HCT116 (cell line): ENCODE results near the gene DIS3L2. TPM values are rescaled to one million over a fixed set of nuclear protein-coding genes. Genes with fewer than 3 reads are reported as not detected.

Source experiments
- ATAC-seq: fragments of 200-7000 bp; cut with Tn5 transposase; 2 replicates; pipeline ENCODE4 v1.9.1; 2020; ENCODE audit warnings: mild to moderate bottlenecking, moderate library complexity
- BruUV-seq: library from RNA; stranded (reverse); fragments of 400-500 nt; replicated peaks from 2 replicates; lab custom pipeline; 2021; lab: Mats Ljungman, UMichigan
- CTCF ChIA-PET: fragments of 300-600 bp; sonication (Branson Sonifier 250); formaldehyde crosslinking; loops from one replicate; lab custom pipeline; 2021; ENCODE audit warnings: antibody characterized with exemption; lab: Charles Lee
- POLR2A ChIA-PET: fragments of 300-600, 350-600 bp; sonication (Branson Sonifier 250); formaldehyde crosslinking; loops from one replicate; lab custom pipeline; 2021; ENCODE audit warnings: antibody characterized with exemption; lab: Charles Lee
- RAD21 ChIA-PET, 2 experiments: fragments of 300-600 bp; sonication (Branson Sonifier 250); formaldehyde crosslinking; loops; one replicate each; lab custom pipeline; 2023; ENCODE audit warnings: low total read pairs in 2 of 2; ENCODE audit not compliant: uncharacterized antibody in 2 of 2, unreplicated experiment in 2 of 2, low non-redundant PET in 1 of 2; lab: Charles Lee
- DNase-seq: peaks from one replicate; pipeline ENCODE4 v3.0.0-alpha.2; 2010; ENCODE audit warnings: low read depth, low spot score
- H2AFZ ChIP-seq: fragments of 200-600 bp; shearing (Covaris generic), sonication (generic); 2 replicates; pipeline ENCODE4 v1.6.1; 2017; ENCODE audit warnings: low read depth, mixed run types, mixed read lengths, antibody characterized with exemption, low read length; ENCODE audit not compliant: poor library complexity, severe bottlenecking
- H3K27ac ChIP-seq: 2 replicates; pipeline ENCODE4 v1.5.1; 2012; ENCODE audit warnings: low read depth, low read length
- H3K27me3 ChIP-seq: fragments of 200-600 bp; sonication (generic); 2 replicates; pipeline ENCODE4 v1.6.1; 2016; ENCODE audit warnings: mixed run types, low read length, mixed read lengths; ENCODE audit not compliant: insufficient read depth
- H3K36me3 ChIP-seq, 2 experiments: fragments of 200-500 bp in 1 of 2; fragments of 200-600 bp in 1 of 2; sonication (Bioruptor generic) in 1 of 2; sonication (generic) in 1 of 2; 2 replicates each; pipeline versions ENCODE4 v1.5.1 to v1.6.1; 2014 to 2016; ENCODE audit warnings: low read length in 2 of 2, inconsistent platforms in 1 of 2, mixed read lengths in 1 of 2, mixed run types in 1 of 2; ENCODE audit not compliant: insufficient read depth in 2 of 2, control insufficient read depth in 1 of 2
- H3K4me1 ChIP-seq, 2 experiments: fragments of 200-600 bp in 1 of 2; sonication (generic) in 1 of 2; 2 replicates each; pipeline versions ENCODE4 v1.5.1 to v1.6.1; 2012 to 2017; ENCODE audit warnings: low read length in 2 of 2, inconsistent platforms in 1 of 2, mild to moderate bottlenecking in 1 of 2, mixed read lengths in 1 of 2, mixed run types in 1 of 2, moderate library complexity in 1 of 2; ENCODE audit not compliant: insufficient read depth in 2 of 2, control insufficient read depth in 1 of 2
- H3K4me2 ChIP-seq: fragments of 200-600 bp; sonication (generic); 2 replicates; pipeline ENCODE4 v1.6.1; 2017; ENCODE audit warnings: mixed run types, low read length, mixed read lengths
- H3K4me3 ChIP-seq, 2 experiments: fragments of 200-600 bp in 1 of 2; sonication (generic) in 1 of 2; replicated peaks in 1 of 2; 2 replicates each; pipeline ENCODE4 v1.5.1; 2011 to 2016; ENCODE audit warnings: low read length in 2 of 2, control low read depth in 1 of 2, low read depth in 1 of 2, mild to moderate bottlenecking in 1 of 2, mixed read lengths in 1 of 2, mixed run types in 1 of 2
- H3K79me2 ChIP-seq: fragments of 200-600 bp; sonication (generic); 2 replicates; pipeline ENCODE4 v1.6.1; 2017; ENCODE audit warnings: mild to moderate bottlenecking, mixed run types, low read length, moderate library complexity, mixed read lengths; ENCODE audit not compliant: insufficient read depth
- H3K9ac ChIP-seq: fragments of 200-600 bp; sonication (generic); 2 replicates; pipeline ENCODE4 v1.6.1; 2016; ENCODE audit warnings: low read length, mixed read lengths
- H3K9me2 ChIP-seq: fragments of 200-600 bp; sonication (generic), shearing (Covaris generic); 2 replicates; pipeline ENCODE4 v1.6.1; 2017; ENCODE audit warnings: mixed run types, mild to moderate bottlenecking, moderate library complexity; ENCODE audit not compliant: insufficient read depth
- H3K9me3 ChIP-seq, 2 experiments: fragments of 200-500 bp in 1 of 2; fragments of 200-600 bp in 1 of 2; sonication (Bioruptor generic) in 1 of 2; sonication (generic) in 1 of 2; 2 replicates each; pipeline ENCODE4 v1.6.1; 2014 to 2017; ENCODE audit warnings: low read length in 2 of 2, mixed read lengths in 2 of 2, inconsistent platforms in 1 of 2, low read depth in 1 of 2, mild to moderate bottlenecking in 1 of 2, mixed run types in 1 of 2, moderate library complexity in 1 of 2; ENCODE audit not compliant: control insufficient read depth in 1 of 2, insufficient read depth in 1 of 2
- H4K20me1 ChIP-seq: fragments of 200-600 bp; sonication (generic), shearing (Covaris generic); 2 replicates; pipeline ENCODE4 v1.6.1; 2017; ENCODE audit warnings: mixed run types, mild to moderate bottlenecking, moderate library complexity; ENCODE audit not compliant: insufficient read depth
- CBX3 ChIP-seq: IDR thresholded peaks from 2 replicates; pipeline ENCODE4 v1.6.1; 2012; ENCODE audit warnings: low read depth
- EGR1 ChIP-seq: IDR thresholded peaks from 2 replicates; pipeline ENCODE4 v1.6.1; 2012; ENCODE audit warnings: low read depth
- ELF1 ChIP-seq: IDR thresholded peaks from 2 replicates; pipeline ENCODE4 v1.6.1; 2012; ENCODE audit warnings: low read depth, borderline replicate concordance
- EZH2 ChIP-seq: fragments of 200-600 bp; sonication (generic); IDR thresholded peaks from 2 replicates; pipeline ENCODE4 v1.6.1; 2017; ENCODE audit warnings: antibody characterized with exemption, mixed run types
- JUND ChIP-seq: IDR thresholded peaks from 2 replicates; pipeline ENCODE4 v1.6.1; 2012
- POLR2A ChIP-seq: IDR thresholded peaks from 2 replicates; pipeline ENCODE4 v1.7.0; 2011; ENCODE audit warnings: borderline replicate concordance; ENCODE audit not compliant: insufficient read depth, insufficient read length; ENCODE audit errors: extremely low read depth
- RAD21 ChIP-seq: IDR thresholded peaks from 2 replicates; pipeline ENCODE4 v1.6.1; 2012; ENCODE audit warnings: low read depth, mild to moderate bottlenecking
- SIN3A ChIP-seq: IDR thresholded peaks from 2 replicates; pipeline ENCODE4 v1.6.1; 2012; ENCODE audit warnings: low read depth
- SP1 ChIP-seq: IDR thresholded peaks from 2 replicates; pipeline ENCODE4 v1.6.1; 2012; ENCODE audit warnings: low read depth
- TCF7L2 ChIP-seq: IDR thresholded peaks from 2 replicates; pipeline ENCODE4 v1.7.0; 2011; ENCODE audit warnings: borderline replicate concordance, inconsistent platforms; ENCODE audit not compliant: insufficient read depth, insufficient read length; ENCODE audit errors: extremely low read depth
- YY1 ChIP-seq: IDR thresholded peaks from 2 replicates; pipeline ENCODE4 v1.6.1; 2011; ENCODE audit warnings: low read length, low read depth, moderate library complexity, mild to moderate bottlenecking; ENCODE audit not compliant: insufficient replicate concordance; ENCODE audit errors: extremely low read depth
- ZFX ChIP-seq: fragments of 450-650 bp; IDR thresholded peaks from 2 replicates; pipeline ENCODE4 v1.6.1; 2017
- ZNF274 ChIP-seq: fragments of 200-500 bp; sonication (Bioruptor generic); IDR thresholded peaks from 2 replicates; pipeline ENCODE4 v1.6.1; 2014; ENCODE audit warnings: mild to moderate bottlenecking, low read depth, low read length, inconsistent platforms
- intact Hi-C: fragments of 100-400 bp; cut with micrococcal nuclease; formaldehyde crosslinking; loops from 2 replicates; pipeline ENCODE4 v1.10.0; 2022
- total RNA-seq: library from RNA; stranded (reverse); gene quantifications from one replicate; pipeline ENCODE4 v1.2.1, GENCODE V29; 2021; ENCODE audit not compliant: unreplicated experiment
- TF ChIP-seq, protein P1 (sequence below): IDR thresholded peaks from 2 replicates; pipeline ENCODE4 v1.6.1; 2012
- TF ChIP-seq, protein P2 (sequence below), 3 experiments: fragments of 200-600 bp in 1 of 3; sonication (generic) in 1 of 3; IDR thresholded peaks in 2 of 3; conservative IDR thresholded peaks in 1 of 3; 2 replicates each; pipeline ENCODE4 v1.5.1; 2012 to 2017; ENCODE audit warnings: low read depth in 2 of 3, low read length in 2 of 3, antibody characterized with exemption in 1 of 3, borderline replicate concordance in 1 of 3, control low read depth in 1 of 3, mild to moderate bottlenecking in 1 of 3, mixed read lengths in 1 of 3, mixed run types in 1 of 3, moderate library complexity in 1 of 3; ENCODE audit not compliant: insufficient read depth in 1 of 3
- TF ChIP-seq, protein P3 (sequence below): IDR thresholded peaks from 2 replicates; pipeline ENCODE4 v1.6.1; 2012
- TF ChIP-seq, protein P4 (sequence below): IDR thresholded peaks from 2 replicates; pipeline ENCODE4 v1.6.1; 2012; ENCODE audit warnings: low read depth
- TF ChIP-seq, protein P5 (sequence below): IDR thresholded peaks from 2 replicates; pipeline ENCODE4 v1.6.1; 2011; ENCODE audit warnings: mild to moderate bottlenecking, low read length, moderate library complexity; ENCODE audit not compliant: insufficient replicate concordance; ENCODE audit errors: extremely low read depth

The DIS3L2 gene
- total RNA-seq, 1 experiment from 2014 or later, result 42.5 TPM

DNA sequence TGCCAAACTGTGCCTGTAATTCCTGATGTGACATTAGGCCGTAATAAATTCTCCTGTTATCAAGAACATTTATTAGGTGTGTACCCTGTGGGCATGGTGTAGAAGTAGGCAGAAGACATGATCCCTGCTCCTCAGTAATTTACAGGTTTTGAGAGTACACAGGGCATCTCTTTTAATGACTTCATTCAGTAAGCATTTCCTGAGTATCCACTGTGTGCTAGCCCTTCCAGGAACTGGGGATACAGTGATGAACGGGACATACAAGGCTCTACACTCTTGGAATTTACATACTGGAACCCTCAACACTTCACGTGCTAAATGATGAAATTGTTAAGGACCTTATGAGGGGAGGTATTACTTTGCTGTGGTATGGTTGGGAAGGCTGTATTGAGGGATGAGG, 30.2 kb downstream of the DIS3L2 start:
- no peak for DNase-seq
- no peaks in the 10 kb centered on the region for H3K9me2 ChIP-seq
- TF ChIP-seq JUND (no peak), POLR2A (no peak), ZFX (no peak), EGR1 (no peak), ZNF274 (no peak), EZH2 (no peak), TCF7L2 (no peak), SIN3A (no peak), CBX3 (no peak), ELF1 (no peak), SP1 (no peak), YY1 (no peak), RAD21 (no peak)
- TF ChIP-seq, protein P1, sequence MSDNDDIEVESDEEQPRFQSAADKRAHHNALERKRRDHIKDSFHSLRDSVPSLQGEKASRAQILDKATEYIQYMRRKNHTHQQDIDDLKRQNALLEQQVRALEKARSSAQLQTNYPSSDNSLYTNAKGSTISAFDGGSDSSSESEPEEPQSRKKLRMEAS, result no peak
- TF ChIP-seq, protein P2, sequence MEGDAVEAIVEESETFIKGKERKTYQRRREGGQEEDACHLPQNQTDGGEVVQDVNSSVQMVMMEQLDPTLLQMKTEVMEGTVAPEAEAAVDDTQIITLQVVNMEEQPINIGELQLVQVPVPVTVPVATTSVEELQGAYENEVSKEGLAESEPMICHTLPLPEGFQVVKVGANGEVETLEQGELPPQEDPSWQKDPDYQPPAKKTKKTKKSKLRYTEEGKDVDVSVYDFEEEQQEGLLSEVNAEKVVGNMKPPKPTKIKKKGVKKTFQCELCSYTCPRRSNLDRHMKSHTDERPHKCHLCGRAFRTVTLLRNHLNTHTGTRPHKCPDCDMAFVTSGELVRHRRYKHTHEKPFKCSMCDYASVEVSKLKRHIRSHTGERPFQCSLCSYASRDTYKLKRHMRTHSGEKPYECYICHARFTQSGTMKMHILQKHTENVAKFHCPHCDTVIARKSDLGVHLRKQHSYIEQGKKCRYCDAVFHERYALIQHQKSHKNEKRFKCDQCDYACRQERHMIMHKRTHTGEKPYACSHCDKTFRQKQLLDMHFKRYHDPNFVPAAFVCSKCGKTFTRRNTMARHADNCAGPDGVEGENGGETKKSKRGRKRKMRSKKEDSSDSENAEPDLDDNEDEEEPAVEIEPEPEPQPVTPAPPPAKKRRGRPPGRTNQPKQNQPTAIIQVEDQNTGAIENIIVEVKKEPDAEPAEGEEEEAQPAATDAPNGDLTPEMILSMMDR (IDR thresholded peaks at IDR 0.05 in 2 of 3, conservative IDR thresholded peaks at IDR 0.05 in 1 of 3; ENCODE audit: borderline replicate concordance in 1 of 3, insufficient read depth in 1 of 3, low read depth in 2 of 3, low read length in 2 of 3), result no peak
- TF ChIP-seq, protein P3, sequence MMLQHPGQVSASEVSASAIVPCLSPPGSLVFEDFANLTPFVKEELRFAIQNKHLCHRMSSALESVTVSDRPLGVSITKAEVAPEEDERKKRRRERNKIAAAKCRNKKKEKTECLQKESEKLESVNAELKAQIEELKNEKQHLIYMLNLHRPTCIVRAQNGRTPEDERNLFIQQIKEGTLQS, result no peak
- TF ChIP-seq, protein P4, sequence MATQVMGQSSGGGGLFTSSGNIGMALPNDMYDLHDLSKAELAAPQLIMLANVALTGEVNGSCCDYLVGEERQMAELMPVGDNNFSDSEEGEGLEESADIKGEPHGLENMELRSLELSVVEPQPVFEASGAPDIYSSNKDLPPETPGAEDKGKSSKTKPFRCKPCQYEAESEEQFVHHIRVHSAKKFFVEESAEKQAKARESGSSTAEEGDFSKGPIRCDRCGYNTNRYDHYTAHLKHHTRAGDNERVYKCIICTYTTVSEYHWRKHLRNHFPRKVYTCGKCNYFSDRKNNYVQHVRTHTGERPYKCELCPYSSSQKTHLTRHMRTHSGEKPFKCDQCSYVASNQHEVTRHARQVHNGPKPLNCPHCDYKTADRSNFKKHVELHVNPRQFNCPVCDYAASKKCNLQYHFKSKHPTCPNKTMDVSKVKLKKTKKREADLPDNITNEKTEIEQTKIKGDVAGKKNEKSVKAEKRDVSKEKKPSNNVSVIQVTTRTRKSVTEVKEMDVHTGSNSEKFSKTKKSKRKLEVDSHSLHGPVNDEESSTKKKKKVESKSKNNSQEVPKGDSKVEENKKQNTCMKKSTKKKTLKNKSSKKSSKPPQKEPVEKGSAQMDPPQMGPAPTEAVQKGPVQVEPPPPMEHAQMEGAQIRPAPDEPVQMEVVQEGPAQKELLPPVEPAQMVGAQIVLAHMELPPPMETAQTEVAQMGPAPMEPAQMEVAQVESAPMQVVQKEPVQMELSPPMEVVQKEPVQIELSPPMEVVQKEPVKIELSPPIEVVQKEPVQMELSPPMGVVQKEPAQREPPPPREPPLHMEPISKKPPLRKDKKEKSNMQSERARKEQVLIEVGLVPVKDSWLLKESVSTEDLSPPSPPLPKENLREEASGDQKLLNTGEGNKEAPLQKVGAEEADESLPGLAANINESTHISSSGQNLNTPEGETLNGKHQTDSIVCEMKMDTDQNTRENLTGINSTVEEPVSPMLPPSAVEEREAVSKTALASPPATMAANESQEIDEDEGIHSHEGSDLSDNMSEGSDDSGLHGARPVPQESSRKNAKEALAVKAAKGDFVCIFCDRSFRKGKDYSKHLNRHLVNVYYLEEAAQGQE, result no peak
- TF ChIP-seq, protein P5, sequence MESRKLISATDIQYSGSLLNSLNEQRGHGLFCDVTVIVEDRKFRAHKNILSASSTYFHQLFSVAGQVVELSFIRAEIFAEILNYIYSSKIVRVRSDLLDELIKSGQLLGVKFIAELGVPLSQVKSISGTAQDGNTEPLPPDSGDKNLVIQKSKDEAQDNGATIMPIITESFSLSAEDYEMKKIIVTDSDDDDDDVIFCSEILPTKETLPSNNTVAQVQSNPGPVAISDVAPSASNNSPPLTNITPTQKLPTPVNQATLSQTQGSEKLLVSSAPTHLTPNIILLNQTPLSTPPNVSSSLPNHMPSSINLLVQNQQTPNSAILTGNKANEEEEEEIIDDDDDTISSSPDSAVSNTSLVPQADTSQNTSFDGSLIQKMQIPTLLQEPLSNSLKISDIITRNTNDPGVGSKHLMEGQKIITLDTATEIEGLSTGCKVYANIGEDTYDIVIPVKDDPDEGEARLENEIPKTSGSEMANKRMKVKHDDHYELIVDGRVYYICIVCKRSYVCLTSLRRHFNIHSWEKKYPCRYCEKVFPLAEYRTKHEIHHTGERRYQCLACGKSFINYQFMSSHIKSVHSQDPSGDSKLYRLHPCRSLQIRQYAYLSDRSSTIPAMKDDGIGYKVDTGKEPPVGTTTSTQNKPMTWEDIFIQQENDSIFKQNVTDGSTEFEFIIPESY, result no peak
- TF ChIP-seq, all 23 proteins: peak for 0
- RAD21 ChIA-PET, result no interaction called here
- Histone ChIP-seq H3K9ac (no peak overlapping the region), H3K4me2 (no peak overlapping the region), H3K4me1 (no peaks in the 10 kb centered on the region; a peak in 1 of 4 replicates), H3K9me3 (no peaks in the 10 kb centered on the region), H4K20me1 (no peaks in the 10 kb centered on the region; the same call in 1 of the 2 replicates), H3K4me3 (no peak overlapping the region), H3K36me3 (no peaks in the 10 kb centered on the region), H3K27me3 (no peaks in the 10 kb centered on the region), H3K79me2 (peaks cover 94% of the 10 kb centered on the region), H3K27ac (no peak overlapping the region), H2AFZ (no peak overlapping the region)
- POLR2A ChIA-PET, result no interaction called here
- intact Hi-C loops, result no loop called here
- BruUV-seq, result no TSS peak
- no peak for ATAC-seq
- CTCF ChIA-PET, result no interaction called here
